Measurements from ENCODE around the gene DCTD.
"Not testable (repeated sequence)": the region's sequence is repeated elsewhere in the genome, so short reads cannot be mapped to it uniquely, and the experiment has no call there.

The DCTD gene

GRCh38 chr4:182901337-182901736 is 15.8 kb downstream of the DCTD start:
- Histone ChIP-seq H4K20me1 (ENCODE audit: insufficient read depth, low read length) (no peaks in the 10 kb centered on the region), H2AFZ (ENCODE audit: low read length) (no peak overlapping the region), H3K9me3 (replicated peaks; ENCODE audit: insufficient read depth, low read length) (no peaks in the 10 kb centered on the region), H3K27me3 (replicated peaks; ENCODE audit: insufficient read depth, low read length) (no peaks in the 10 kb centered on the region), H3K79me2 (ENCODE audit: low read length) (peaks cover 17% of the 10 kb centered on the region), H3K9ac (ENCODE audit: low read length) (no peak overlapping the region), H3K4me1 (ENCODE audit: low read length) (no peaks in the 10 kb centered on the region), H3K36me3 (replicated peaks; ENCODE audit: insufficient read depth, low read length) (no peaks in the 10 kb centered on the region; the same call in 1 of the 2 replicates), H3K9me2 (replicated peaks; ENCODE audit: insufficient read depth, low read length) (no peaks in the 10 kb centered on the region), H3K27ac (ENCODE audit: low read length) (no peak overlapping the region), H3K4me2 (ENCODE audit: low read depth, low read length) (no peak overlapping the region), H3F3A (ENCODE audit: insufficient read depth, low read length) (no peaks in the 10 kb centered on the region), H3K4me3 (ENCODE audit: low read length) (no peak overlapping the region)
- DNase-seq = no peak
- no peak for TF ChIP-seq EZH2phosphoT487 (IDR thresholded peaks at IDR 0.05; ENCODE audit: low read length)
- TF ChIP-seq EZH2 (optimal IDR thresholded peaks at IDR 0.05; ENCODE audit: low read depth, low read length) = no peak
- no peak for TF ChIP-seq CTCF (IDR thresholded peaks at IDR 0.05; ENCODE audit: low read length)

- not testable (repeated sequence) for H3K4me2 ChIP-seq (ENCODE audit: low read depth, low read length); H3K4me3 ChIP-seq (ENCODE audit: low read length); H3K79me2 ChIP-seq (ENCODE audit: low read length); H3K9ac ChIP-seq (ENCODE audit: low read length); H2AFZ ChIP-seq (ENCODE audit: low read length); H3K9me3 ChIP-seq (replicated peaks; ENCODE audit: insufficient read depth, low read length); H3K27ac ChIP-seq (ENCODE audit: low read length); H3K36me3 ChIP-seq (replicated peaks; ENCODE audit: insufficient read depth, low read length); H3K9me2 ChIP-seq (replicated peaks; ENCODE audit: insufficient read depth, low read length); DNase-seq; H3K4me1 ChIP-seq (ENCODE audit: low read length); H3K27me3 ChIP-seq (replicated peaks; ENCODE audit: insufficient read depth, low read length); H3F3A ChIP-seq (ENCODE audit: insufficient read depth, low read length); H4K20me1 ChIP-seq (ENCODE audit: insufficient read depth, low read length)
Observed at GRCh38 chr4:182900021-182900420, 17.2 kb downstream of the DCTD start.

- Histone ChIP-seq H4K20me1 (ENCODE audit: insufficient read depth, low read length) (no peaks in the 10 kb centered on the region), H3K9me3 (replicated peaks; ENCODE audit: insufficient read depth, low read length) (no peaks in the 10 kb centered on the region)
Observed at GRCh38 chr4:182898479-182898799, 18.7 kb downstream of the DCTD start.

More at GRCh38 chr4:182898479-182898799, 18.7 kb downstream of the DCTD start:
- Histone ChIP-seq H3K27me3 (replicated peaks; ENCODE audit: insufficient read depth, low read length) (no peaks in the 10 kb centered on the region), H3K27ac (ENCODE audit: low read length) (no peak overlapping the region), H3K4me2 (ENCODE audit: low read depth, low read length) (no peak overlapping the region), H3K4me1 (ENCODE audit: low read length) (no peaks in the 10 kb centered on the region), H3K9ac (ENCODE audit: low read length) (no peak overlapping the region), H3F3A (ENCODE audit: insufficient read depth, low read length) (no peaks in the 10 kb centered on the region), H3K9me2 (replicated peaks; ENCODE audit: insufficient read depth, low read length) (no peaks in the 10 kb centered on the region), H3K36me3 (replicated peaks; ENCODE audit: insufficient read depth, low read length) (no peaks in the 10 kb centered on the region), H3K4me3 (ENCODE audit: low read length) (no peak overlapping the region), H2AFZ (ENCODE audit: low read length) (no peak overlapping the region), H3K79me2 (ENCODE audit: low read length) (peaks cover 4% of the 10 kb centered on the region)
- no peak for DNase-seq
- TF ChIP-seq CTCF (IDR thresholded peaks at IDR 0.05; ENCODE audit: low read length) (no peak), EZH2phosphoT487 (IDR thresholded peaks at IDR 0.05; ENCODE audit: low read length) (no peak), EZH2 (optimal IDR thresholded peaks at IDR 0.05; ENCODE audit: low read depth, low read length) (no peak)

Measured in MM.1S (cell line).